HCT116 (cell line): ENCODE measurements around the gene MLLT6. TPM values are rescaled to one million over a fixed set of nuclear protein-coding genes. Genes with fewer than 3 reads are reported as not detected.
"Not testable (repeated sequence)": the region's sequence is repeated elsewhere in the genome, so short reads cannot be mapped to it uniquely, and the experiment has no call there.

Experiments
- ATAC-seq: fragments of 200-7000 bp; cut with Tn5 transposase; 2 replicates; pipeline ENCODE4 v1.9.1; 2020; ENCODE audit warnings: mild to moderate bottlenecking, moderate library complexity
- BruUV-seq: library from RNA; stranded (reverse); fragments of 400-500 nt; replicated peaks from 2 replicates; lab custom pipeline; 2021; lab: Mats Ljungman, UMichigan
- CTCF ChIA-PET: fragments of 300-600 bp; sonication (Branson Sonifier 250); formaldehyde crosslinking; loops from one replicate; lab custom pipeline; 2021; ENCODE audit warnings: antibody characterized with exemption; lab: Charles Lee
- POLR2A ChIA-PET: fragments of 300-600, 350-600 bp; sonication (Branson Sonifier 250); formaldehyde crosslinking; loops from one replicate; lab custom pipeline; 2021; ENCODE audit warnings: antibody characterized with exemption; lab: Charles Lee
- RAD21 ChIA-PET, 2 experiments: fragments of 300-600 bp; sonication (Branson Sonifier 250); formaldehyde crosslinking; loops; one replicate each; lab custom pipeline; 2023; ENCODE audit warnings: low total read pairs in 2 of 2; ENCODE audit not compliant: uncharacterized antibody in 2 of 2, unreplicated experiment in 2 of 2, low non-redundant PET in 1 of 2; lab: Charles Lee
- DNase-seq: peaks from one replicate; pipeline ENCODE4 v3.0.0-alpha.2; 2010; ENCODE audit warnings: low read depth, low spot score
- H2AFZ ChIP-seq: fragments of 200-600 bp; shearing (Covaris generic), sonication (generic); 2 replicates; pipeline ENCODE4 v1.6.1; 2017; ENCODE audit warnings: low read depth, mixed run types, mixed read lengths, antibody characterized with exemption, low read length; ENCODE audit not compliant: poor library complexity, severe bottlenecking
- H3K27ac ChIP-seq: 2 replicates; pipeline ENCODE4 v1.5.1; 2012; ENCODE audit warnings: low read depth, low read length
- H3K27me3 ChIP-seq: fragments of 200-600 bp; sonication (generic); 2 replicates; pipeline ENCODE4 v1.6.1; 2016; ENCODE audit warnings: mixed run types, low read length, mixed read lengths; ENCODE audit not compliant: insufficient read depth
- H3K36me3 ChIP-seq, 2 experiments: fragments of 200-500 bp in 1 of 2; fragments of 200-600 bp in 1 of 2; sonication (Bioruptor generic) in 1 of 2; sonication (generic) in 1 of 2; 2 replicates each; pipeline versions ENCODE4 v1.5.1 to v1.6.1; 2014 to 2016; ENCODE audit warnings: low read length in 2 of 2, inconsistent platforms in 1 of 2, mixed read lengths in 1 of 2, mixed run types in 1 of 2; ENCODE audit not compliant: insufficient read depth in 2 of 2, control insufficient read depth in 1 of 2
- H3K4me1 ChIP-seq, 2 experiments: fragments of 200-600 bp in 1 of 2; sonication (generic) in 1 of 2; 2 replicates each; pipeline versions ENCODE4 v1.5.1 to v1.6.1; 2012 to 2017; ENCODE audit warnings: low read length in 2 of 2, inconsistent platforms in 1 of 2, mild to moderate bottlenecking in 1 of 2, mixed read lengths in 1 of 2, mixed run types in 1 of 2, moderate library complexity in 1 of 2; ENCODE audit not compliant: insufficient read depth in 2 of 2, control insufficient read depth in 1 of 2
- H3K4me2 ChIP-seq: fragments of 200-600 bp; sonication (generic); 2 replicates; pipeline ENCODE4 v1.6.1; 2017; ENCODE audit warnings: mixed run types, low read length, mixed read lengths
- H3K4me3 ChIP-seq, 2 experiments: fragments of 200-600 bp in 1 of 2; sonication (generic) in 1 of 2; replicated peaks in 1 of 2; 2 replicates each; pipeline ENCODE4 v1.5.1; 2011 to 2016; ENCODE audit warnings: low read length in 2 of 2, control low read depth in 1 of 2, low read depth in 1 of 2, mild to moderate bottlenecking in 1 of 2, mixed read lengths in 1 of 2, mixed run types in 1 of 2
- H3K79me2 ChIP-seq: fragments of 200-600 bp; sonication (generic); 2 replicates; pipeline ENCODE4 v1.6.1; 2017; ENCODE audit warnings: mild to moderate bottlenecking, mixed run types, low read length, moderate library complexity, mixed read lengths; ENCODE audit not compliant: insufficient read depth
- H3K9ac ChIP-seq: fragments of 200-600 bp; sonication (generic); 2 replicates; pipeline ENCODE4 v1.6.1; 2016; ENCODE audit warnings: low read length, mixed read lengths
- H3K9me2 ChIP-seq: fragments of 200-600 bp; sonication (generic), shearing (Covaris generic); 2 replicates; pipeline ENCODE4 v1.6.1; 2017; ENCODE audit warnings: mixed run types, mild to moderate bottlenecking, moderate library complexity; ENCODE audit not compliant: insufficient read depth
- H3K9me3 ChIP-seq, 2 experiments: fragments of 200-500 bp in 1 of 2; fragments of 200-600 bp in 1 of 2; sonication (Bioruptor generic) in 1 of 2; sonication (generic) in 1 of 2; 2 replicates each; pipeline ENCODE4 v1.6.1; 2014 to 2017; ENCODE audit warnings: low read length in 2 of 2, mixed read lengths in 2 of 2, inconsistent platforms in 1 of 2, low read depth in 1 of 2, mild to moderate bottlenecking in 1 of 2, mixed run types in 1 of 2, moderate library complexity in 1 of 2; ENCODE audit not compliant: control insufficient read depth in 1 of 2, insufficient read depth in 1 of 2
- H4K20me1 ChIP-seq: fragments of 200-600 bp; sonication (generic), shearing (Covaris generic); 2 replicates; pipeline ENCODE4 v1.6.1; 2017; ENCODE audit warnings: mixed run types, mild to moderate bottlenecking, moderate library complexity; ENCODE audit not compliant: insufficient read depth
- EGR1 ChIP-seq: IDR thresholded peaks from 2 replicates; pipeline ENCODE4 v1.6.1; 2012; ENCODE audit warnings: low read depth
- ELF1 ChIP-seq: IDR thresholded peaks from 2 replicates; pipeline ENCODE4 v1.6.1; 2012; ENCODE audit warnings: low read depth, borderline replicate concordance
- FOSL1 ChIP-seq: IDR thresholded peaks from 2 replicates; pipeline ENCODE4 v1.6.1; 2012; ENCODE audit warnings: low read depth
- JUND ChIP-seq: IDR thresholded peaks from 2 replicates; pipeline ENCODE4 v1.6.1; 2012
- SP1 ChIP-seq: IDR thresholded peaks from 2 replicates; pipeline ENCODE4 v1.6.1; 2012; ENCODE audit warnings: low read depth
- SRF ChIP-seq: IDR thresholded peaks from 2 replicates; pipeline ENCODE4 v1.6.1; 2012; ENCODE audit warnings: low read depth
- TCF7L2 ChIP-seq: IDR thresholded peaks from 2 replicates; pipeline ENCODE4 v1.7.0; 2011; ENCODE audit warnings: borderline replicate concordance, inconsistent platforms; ENCODE audit not compliant: insufficient read depth, insufficient read length; ENCODE audit errors: extremely low read depth
- YY1 ChIP-seq: IDR thresholded peaks from 2 replicates; pipeline ENCODE4 v1.6.1; 2011; ENCODE audit warnings: low read length, low read depth, moderate library complexity, mild to moderate bottlenecking; ENCODE audit not compliant: insufficient replicate concordance; ENCODE audit errors: extremely low read depth
- ZFX ChIP-seq: fragments of 450-650 bp; IDR thresholded peaks from 2 replicates; pipeline ENCODE4 v1.6.1; 2017
- ZNF274 ChIP-seq: fragments of 200-500 bp; sonication (Bioruptor generic); IDR thresholded peaks from 2 replicates; pipeline ENCODE4 v1.6.1; 2014; ENCODE audit warnings: mild to moderate bottlenecking, low read depth, low read length, inconsistent platforms
- intact Hi-C: fragments of 100-400 bp; cut with micrococcal nuclease; formaldehyde crosslinking; loops from 2 replicates; pipeline ENCODE4 v1.10.0; 2022
- total RNA-seq: library from RNA; stranded (reverse); gene quantifications from one replicate; pipeline ENCODE4 v1.2.1, GENCODE V29; 2021; ENCODE audit not compliant: unreplicated experiment
- TF ChIP-seq, protein P1 (sequence below): IDR thresholded peaks from 2 replicates; pipeline ENCODE4 v1.6.1; 2012
- TF ChIP-seq, protein P2 (sequence below): IDR thresholded peaks from 2 replicates; pipeline ENCODE4 v1.6.1; 2011; ENCODE audit warnings: mild to moderate bottlenecking, low read length, moderate library complexity; ENCODE audit not compliant: insufficient replicate concordance; ENCODE audit errors: extremely low read depth
- TF ChIP-seq, protein P3 (sequence below), 3 experiments: fragments of 200-600 bp in 1 of 3; sonication (generic) in 1 of 3; IDR thresholded peaks in 2 of 3; conservative IDR thresholded peaks in 1 of 3; 2 replicates each; pipeline ENCODE4 v1.5.1; 2012 to 2017; ENCODE audit warnings: low read depth in 2 of 3, low read length in 2 of 3, antibody characterized with exemption in 1 of 3, borderline replicate concordance in 1 of 3, control low read depth in 1 of 3, mild to moderate bottlenecking in 1 of 3, mixed read lengths in 1 of 3, mixed run types in 1 of 3, moderate library complexity in 1 of 3; ENCODE audit not compliant: insufficient read depth in 1 of 3

MLLT6 gene
- total RNA-seq, 1 experiment from 2014 or later: 110 TPM

DNA sequence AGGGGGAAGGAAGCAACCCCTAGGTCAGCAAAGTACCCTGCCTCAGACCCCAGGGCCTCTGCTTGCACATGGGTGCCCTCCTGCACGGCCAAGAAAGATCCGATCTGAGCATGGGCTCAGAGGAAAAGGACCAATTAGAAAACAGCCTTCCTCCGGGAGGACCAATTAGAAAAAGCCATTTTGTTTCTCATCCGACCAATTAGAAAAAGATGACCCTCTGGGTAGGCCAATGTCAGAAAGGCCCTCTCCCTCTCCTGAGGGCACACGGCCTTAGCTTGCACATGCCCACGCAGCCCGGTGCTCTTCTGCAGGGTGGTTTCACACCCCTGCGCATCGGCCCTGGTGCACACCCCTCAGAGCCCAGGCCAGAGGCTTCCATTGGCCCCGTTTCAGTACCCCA lies 20.0 kb downstream of the MLLT6 start:
- Histone ChIP-seq H3K4me2 (no peak overlapping the region), H3K4me1 (peaks cover 3 to 14% of the 10 kb centered on the region in 2 experiments; a peak in 2 of 4 replicates), H3K9me3 (no peaks in the 10 kb centered on the region), H3K9ac (no peak overlapping the region), H3K79me2 (no peaks in the 10 kb centered on the region), H2AFZ (no peak overlapping the region), H4K20me1 (no peaks in the 10 kb centered on the region), H3K27me3 (no peaks in the 10 kb centered on the region), H3K9me2 (no peaks in the 10 kb centered on the region), H3K36me3 (peaks cover 10 to 18% of the 10 kb centered on the region in 2 experiments), H3K4me3 (no peak overlapping the region), H3K27ac (no peak overlapping the region)
- no peak for TF ChIP-seq JUND
- TF ChIP-seq, protein P1, sequence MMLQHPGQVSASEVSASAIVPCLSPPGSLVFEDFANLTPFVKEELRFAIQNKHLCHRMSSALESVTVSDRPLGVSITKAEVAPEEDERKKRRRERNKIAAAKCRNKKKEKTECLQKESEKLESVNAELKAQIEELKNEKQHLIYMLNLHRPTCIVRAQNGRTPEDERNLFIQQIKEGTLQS: no peak
- TF ChIP-seq ZFX: no peak
- no peak for TF ChIP-seq ELF1
- TF ChIP-seq FOSL1: no peak
- no peak for TF ChIP-seq SRF
- no peak for TF ChIP-seq SP1
- TF ChIP-seq YY1: no peak
- TF ChIP-seq ZNF274: no peak
- no peak for TF ChIP-seq TCF7L2
- TF ChIP-seq, protein P2, sequence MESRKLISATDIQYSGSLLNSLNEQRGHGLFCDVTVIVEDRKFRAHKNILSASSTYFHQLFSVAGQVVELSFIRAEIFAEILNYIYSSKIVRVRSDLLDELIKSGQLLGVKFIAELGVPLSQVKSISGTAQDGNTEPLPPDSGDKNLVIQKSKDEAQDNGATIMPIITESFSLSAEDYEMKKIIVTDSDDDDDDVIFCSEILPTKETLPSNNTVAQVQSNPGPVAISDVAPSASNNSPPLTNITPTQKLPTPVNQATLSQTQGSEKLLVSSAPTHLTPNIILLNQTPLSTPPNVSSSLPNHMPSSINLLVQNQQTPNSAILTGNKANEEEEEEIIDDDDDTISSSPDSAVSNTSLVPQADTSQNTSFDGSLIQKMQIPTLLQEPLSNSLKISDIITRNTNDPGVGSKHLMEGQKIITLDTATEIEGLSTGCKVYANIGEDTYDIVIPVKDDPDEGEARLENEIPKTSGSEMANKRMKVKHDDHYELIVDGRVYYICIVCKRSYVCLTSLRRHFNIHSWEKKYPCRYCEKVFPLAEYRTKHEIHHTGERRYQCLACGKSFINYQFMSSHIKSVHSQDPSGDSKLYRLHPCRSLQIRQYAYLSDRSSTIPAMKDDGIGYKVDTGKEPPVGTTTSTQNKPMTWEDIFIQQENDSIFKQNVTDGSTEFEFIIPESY: no peak
- no peak for TF ChIP-seq EGR1
- TF ChIP-seq, protein P3, sequence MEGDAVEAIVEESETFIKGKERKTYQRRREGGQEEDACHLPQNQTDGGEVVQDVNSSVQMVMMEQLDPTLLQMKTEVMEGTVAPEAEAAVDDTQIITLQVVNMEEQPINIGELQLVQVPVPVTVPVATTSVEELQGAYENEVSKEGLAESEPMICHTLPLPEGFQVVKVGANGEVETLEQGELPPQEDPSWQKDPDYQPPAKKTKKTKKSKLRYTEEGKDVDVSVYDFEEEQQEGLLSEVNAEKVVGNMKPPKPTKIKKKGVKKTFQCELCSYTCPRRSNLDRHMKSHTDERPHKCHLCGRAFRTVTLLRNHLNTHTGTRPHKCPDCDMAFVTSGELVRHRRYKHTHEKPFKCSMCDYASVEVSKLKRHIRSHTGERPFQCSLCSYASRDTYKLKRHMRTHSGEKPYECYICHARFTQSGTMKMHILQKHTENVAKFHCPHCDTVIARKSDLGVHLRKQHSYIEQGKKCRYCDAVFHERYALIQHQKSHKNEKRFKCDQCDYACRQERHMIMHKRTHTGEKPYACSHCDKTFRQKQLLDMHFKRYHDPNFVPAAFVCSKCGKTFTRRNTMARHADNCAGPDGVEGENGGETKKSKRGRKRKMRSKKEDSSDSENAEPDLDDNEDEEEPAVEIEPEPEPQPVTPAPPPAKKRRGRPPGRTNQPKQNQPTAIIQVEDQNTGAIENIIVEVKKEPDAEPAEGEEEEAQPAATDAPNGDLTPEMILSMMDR (IDR thresholded peaks at IDR 0.05 in 2 of 3, conservative IDR thresholded peaks at IDR 0.05 in 1 of 3; ENCODE audit: borderline replicate concordance in 1 of 3, insufficient read depth in 1 of 3, low read depth in 2 of 3, low read length in 2 of 3): no peak
- ChIA-PET CTCF (no interaction called here), POLR2A (interaction anchor here (1.1 kb wide), 1 partner anchor 10 kb away, joined by 3 read pairs; no protein-coding TSS in a partner anchor), RAD21 (no interaction called here)
- no TSS peak for BruUV-seq
- DNase-seq (no peak), ATAC-seq (no peak)
- intact Hi-C loops: no loop called here

DNA sequence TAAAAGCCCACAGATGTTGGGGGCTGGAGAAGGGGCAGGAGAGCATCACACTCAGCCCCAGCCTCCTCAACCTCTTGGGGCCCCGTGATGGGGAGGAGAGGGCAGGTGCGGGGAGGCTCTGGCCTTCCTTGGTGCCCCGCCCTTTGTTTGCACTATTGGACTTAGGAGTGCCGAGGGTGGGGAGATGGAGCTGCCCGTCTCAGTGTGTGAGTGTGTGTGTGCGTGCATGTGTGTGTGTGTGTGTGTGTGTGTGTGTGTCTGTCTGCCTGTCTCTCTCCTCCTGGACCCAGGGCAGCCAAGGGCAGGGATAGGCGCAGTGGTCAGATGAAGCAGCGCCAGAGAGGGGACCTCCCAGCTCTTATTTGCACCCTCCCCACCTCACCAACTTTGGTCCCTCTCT lies 21.1 kb downstream of the MLLT6 start:
- Histone ChIP-seq H3K36me3 (peaks cover 8 to 10% of the 10 kb centered on the region in 2 experiments), H3K4me1 (peaks cover 4 to 18% of the 10 kb centered on the region in 2 experiments; a peak in 3 of 4 replicates)
- ATAC-seq, DNase-seq, H3K4me2 ChIP-seq, H3K9me3 ChIP-seq, H4K20me1 ChIP-seq, H3K79me2 ChIP-seq, BruUV-seq, H3K9ac ChIP-seq, POLR2A ChIA-PET, H3K27ac ChIP-seq, CTCF ChIA-PET, intact Hi-C loops, H2AFZ ChIP-seq, H3K9me2 ChIP-seq, H3K4me3 ChIP-seq, RAD21 ChIA-PET, H3K27me3 ChIP-seq: not testable (repeated sequence)
